ENCODE results near the gene KCNQ1. TPM values are rescaled to one million over a fixed set of nuclear protein-coding genes. Genes with fewer than 3 reads are reported as not detected.

KCNQ1 gene
- polyA plus RNA-seq, 1 of the 3 experiments (the other 2 are of a cell fraction): 0.05 TPM

DNA sequence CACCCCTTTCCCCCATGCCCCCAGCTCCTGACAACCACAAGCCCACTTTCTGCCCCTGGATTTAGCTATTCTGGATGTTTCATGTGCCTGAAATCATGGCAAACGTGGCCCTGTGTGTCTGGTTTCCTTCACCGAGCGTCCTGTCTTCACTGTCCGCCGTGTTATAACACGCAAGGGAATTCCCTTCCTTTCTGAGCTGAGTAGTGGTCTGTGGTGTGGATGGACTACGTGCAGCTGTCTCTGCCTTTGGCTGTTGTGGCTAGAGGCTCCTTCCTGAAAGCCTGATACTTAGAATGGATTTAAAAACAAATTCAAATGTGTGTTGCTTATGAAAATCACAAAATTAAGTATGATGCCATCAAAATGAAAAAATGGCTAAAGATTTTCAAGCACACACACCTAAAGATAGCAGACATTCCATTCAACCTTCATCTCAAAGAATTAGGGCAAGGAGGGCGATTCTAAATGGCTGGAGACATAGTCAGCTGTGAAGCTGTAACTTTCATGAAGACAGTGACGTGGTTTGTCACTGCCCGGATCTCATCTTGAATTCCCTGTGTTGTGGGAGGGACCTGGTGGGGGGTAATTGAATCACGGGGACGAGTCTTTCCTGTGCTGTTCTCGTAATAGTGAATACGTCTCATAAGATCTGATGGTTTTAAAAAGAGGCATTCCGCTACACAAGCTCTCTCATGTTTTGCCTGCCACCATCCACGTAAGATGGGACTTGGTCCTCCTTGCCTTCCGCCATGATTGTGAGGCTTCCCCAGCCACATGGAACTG, 30.5 kb downstream of the KCNQ1 start:
- H4K20me1 ChIP-seq (ENCODE audit: insufficient read depth): no peaks in the 10 kb centered on the region
- 40% methylated on average over 17 of the region's 17 CpGs for WGBS (ENCODE audit: low lambda C conversion rate)
- H3K4me2 ChIP-seq: no peak overlapping the region
- CTCF ChIA-PET: interaction anchor here (1.5 to 1.9 kb wide), 2 partner anchors 10 to 56 kb away, joined by 4 to 7 read pairs; no protein-coding TSS in a partner anchor
- no peak overlapping the region for H2AFZ ChIP-seq (ENCODE audit: low read depth)
- no peaks in the 10 kb centered on the region for H3K79me2 ChIP-seq (ENCODE audit: insufficient read depth)
- no peaks in the 10 kb centered on the region for H3F3A ChIP-seq (replicated peaks; ENCODE audit: insufficient read depth)
- H3K27me3 ChIP-seq (ENCODE audit: insufficient read depth): no peaks in the 10 kb centered on the region
- POLR2A ChIA-PET: no interaction called here
- no peak overlapping the region for H3K27ac ChIP-seq (ENCODE audit: low read depth in 2 of 2, low read length in 1 of 2)
- no peaks in the 10 kb centered on the region for H3K36me3 ChIP-seq (replicated peaks in 1 of 2; ENCODE audit: control insufficient read depth in 1 of 2, insufficient read depth in 2 of 2, low read length in 1 of 2)
- no peak for DNase-seq
- peaks cover 0 to 4% of the 10 kb centered on the region in 2 experiments; a peak in 1 of 4 replicates for H3K4me1 ChIP-seq (ENCODE audit: control insufficient read depth in 1 of 2, insufficient read depth in 2 of 2, low read depth in 1 of 2, low read length in 1 of 2)
- no peaks in the 10 kb centered on the region for H3K9me3 ChIP-seq
- no peak overlapping the region for H3K9ac ChIP-seq
- no peak overlapping the region for H3K4me3 ChIP-seq (ENCODE audit: low read depth in 2 of 2, low read length in 1 of 2)
- H3K9me2 ChIP-seq: no peaks in the 10 kb centered on the region
- no peak for TF ChIP-seq PBX3 (IDR thresholded peaks at IDR 0.05)
- no peak for TF ChIP-seq NFIC (IDR thresholded peaks at IDR 0.05; ENCODE audit: borderline replicate concordance)
- no peak for TF ChIP-seq MEF2A (IDR thresholded peaks at IDR 0.05; ENCODE audit: borderline replicate concordance, low read depth)
- no peak for TF ChIP-seq GABPA (IDR thresholded peaks at IDR 0.05; ENCODE audit: low read depth)
- TF ChIP-seq EZH2phosphoT487 (IDR thresholded peaks at IDR 0.05; ENCODE audit: borderline replicate concordance, low read depth): no peak

DNA sequence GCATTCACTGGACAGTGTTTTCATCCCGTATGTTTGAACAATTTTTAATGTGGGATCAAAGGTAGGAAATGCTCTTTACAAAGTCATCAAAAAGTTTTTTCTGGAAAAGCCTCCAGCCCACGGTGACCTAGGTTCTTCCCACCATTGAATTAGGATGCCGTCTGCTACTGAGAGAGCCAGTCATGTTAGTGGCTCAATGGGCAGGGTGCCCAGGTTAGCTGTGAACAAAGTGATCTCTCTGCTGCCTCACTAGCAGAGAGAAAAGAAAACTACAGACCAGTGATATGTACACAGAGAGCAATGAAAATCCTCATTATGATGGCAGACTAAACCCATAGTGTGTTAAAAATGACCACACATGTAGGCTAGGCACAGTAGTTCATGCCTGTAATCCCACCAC, 32.4 kb downstream of the KCNQ1 start:
- peaks cover 0 to 4% of the 10 kb centered on the region in 2 experiments; a peak in 1 of 4 replicates for H3K4me1 ChIP-seq (ENCODE audit: control insufficient read depth in 1 of 2, insufficient read depth in 2 of 2, low read depth in 1 of 2, low read length in 1 of 2)
- H3K4me2 ChIP-seq: no peak overlapping the region
- CTCF ChIA-PET: no interaction called here
- H3K9ac ChIP-seq: no peak overlapping the region
- H3K79me2 ChIP-seq (ENCODE audit: insufficient read depth): no peaks in the 10 kb centered on the region
- H3F3A ChIP-seq (replicated peaks; ENCODE audit: insufficient read depth): no peaks in the 10 kb centered on the region
- no peak for DNase-seq
- H2AFZ ChIP-seq (ENCODE audit: low read depth): no peak overlapping the region
- H3K9me2 ChIP-seq: no peaks in the 10 kb centered on the region
- no peaks in the 10 kb centered on the region for H4K20me1 ChIP-seq (ENCODE audit: insufficient read depth)
- H3K27ac ChIP-seq (ENCODE audit: low read depth in 2 of 2, low read length in 1 of 2): no peak overlapping the region
- TF ChIP-seq EP300 (IDR thresholded peaks at IDR 0.05; ENCODE audit: borderline replicate concordance in 1 of 2, low read depth in 1 of 2, low read length in 1 of 2) (no peak), PBX3 (IDR thresholded peaks at IDR 0.05) (no peak), SIN3A (IDR thresholded peaks at IDR 0.05; ENCODE audit: borderline replicate concordance, low read depth, low read length) (no peak)
- no peaks in the 10 kb centered on the region for H3K27me3 ChIP-seq (ENCODE audit: insufficient read depth)
- POLR2A ChIA-PET: no interaction called here
- no peaks in the 10 kb centered on the region for H3K9me3 ChIP-seq
- H3K36me3 ChIP-seq (replicated peaks in 1 of 2; ENCODE audit: control insufficient read depth in 1 of 2, insufficient read depth in 2 of 2, low read length in 1 of 2): no peaks in the 10 kb centered on the region
- no peak overlapping the region for H3K4me3 ChIP-seq (ENCODE audit: low read depth in 2 of 2, low read length in 1 of 2)
- 45% methylated on average over 3 of the region's 3 CpGs for WGBS (ENCODE audit: low lambda C conversion rate)

- Histone ChIP-seq H3K27me3 (ENCODE audit: insufficient read depth) (no peaks in the 10 kb centered on the region), H4K20me1 (ENCODE audit: insufficient read depth) (no peaks in the 10 kb centered on the region), H3K79me2 (ENCODE audit: insufficient read depth) (no peaks in the 10 kb centered on the region), H2AFZ (ENCODE audit: low read depth) (no peak overlapping the region), H3K27ac (ENCODE audit: low read depth in 2 of 2, low read length in 1 of 2) (no peak overlapping the region), H3K9me3 (no peaks in the 10 kb centered on the region), H3K36me3 (replicated peaks in 1 of 2; ENCODE audit: control insufficient read depth in 1 of 2, insufficient read depth in 2 of 2, low read length in 1 of 2) (no peaks in the 10 kb centered on the region), H3F3A (replicated peaks; ENCODE audit: insufficient read depth) (no peaks in the 10 kb centered on the region), H3K4me3 (ENCODE audit: low read depth in 2 of 2, low read length in 1 of 2) (no peak overlapping the region), H3K4me1 (ENCODE audit: control insufficient read depth in 1 of 2, insufficient read depth in 2 of 2, low read depth in 1 of 2, low read length in 1 of 2) (peaks cover 0 to 5% of the 10 kb centered on the region in 2 experiments; a peak in 1 of 4 replicates), H3K9me2 (no peaks in the 10 kb centered on the region), H3K4me2 (no peak overlapping the region), H3K9ac (no peak overlapping the region)
- WGBS (ENCODE audit: low lambda C conversion rate): 42% methylated on average over 8 of the region's 8 CpGs
- ChIA-PET CTCF (no interaction called here), POLR2A (no interaction called here)
- DNase-seq: no peak
- TF ChIP-seq FOSL2 (IDR thresholded peaks at IDR 0.05; ENCODE audit: borderline replicate concordance, low read depth) (no peak), NFIC (IDR thresholded peaks at IDR 0.05; ENCODE audit: borderline replicate concordance) (no peak), PBX3 (IDR thresholded peaks at IDR 0.05) (no peak), MEF2A (IDR thresholded peaks at IDR 0.05; ENCODE audit: borderline replicate concordance, low read depth) (no peak), YY1 (IDR thresholded peaks at IDR 0.05; ENCODE audit: low read depth) (no peak), USF2 (IDR thresholded peaks at IDR 0.05; ENCODE audit: borderline replicate concordance, low read depth, low read length) (no peak), SMC3 (IDR thresholded peaks at IDR 0.05; ENCODE audit: low read depth, low read length) (no peak), RAD21 (IDR thresholded peaks at IDR 0.05; ENCODE audit: low read length) (no peak), TCF12 (IDR thresholded peaks at IDR 0.05) (no peak)
- TF ChIP-seq, protein P1, sequence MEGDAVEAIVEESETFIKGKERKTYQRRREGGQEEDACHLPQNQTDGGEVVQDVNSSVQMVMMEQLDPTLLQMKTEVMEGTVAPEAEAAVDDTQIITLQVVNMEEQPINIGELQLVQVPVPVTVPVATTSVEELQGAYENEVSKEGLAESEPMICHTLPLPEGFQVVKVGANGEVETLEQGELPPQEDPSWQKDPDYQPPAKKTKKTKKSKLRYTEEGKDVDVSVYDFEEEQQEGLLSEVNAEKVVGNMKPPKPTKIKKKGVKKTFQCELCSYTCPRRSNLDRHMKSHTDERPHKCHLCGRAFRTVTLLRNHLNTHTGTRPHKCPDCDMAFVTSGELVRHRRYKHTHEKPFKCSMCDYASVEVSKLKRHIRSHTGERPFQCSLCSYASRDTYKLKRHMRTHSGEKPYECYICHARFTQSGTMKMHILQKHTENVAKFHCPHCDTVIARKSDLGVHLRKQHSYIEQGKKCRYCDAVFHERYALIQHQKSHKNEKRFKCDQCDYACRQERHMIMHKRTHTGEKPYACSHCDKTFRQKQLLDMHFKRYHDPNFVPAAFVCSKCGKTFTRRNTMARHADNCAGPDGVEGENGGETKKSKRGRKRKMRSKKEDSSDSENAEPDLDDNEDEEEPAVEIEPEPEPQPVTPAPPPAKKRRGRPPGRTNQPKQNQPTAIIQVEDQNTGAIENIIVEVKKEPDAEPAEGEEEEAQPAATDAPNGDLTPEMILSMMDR (IDR thresholded peaks at IDR 0.05): no peak
Observed at GRCh38 chr11:2477936-2478335, 33.1 kb downstream of the KCNQ1 start.

Measured in SK-N-SH (cell line).